GM18868 (cell line): ENCODE results near the gene PPAN.
A peak's percentile ranks its signal among the peaks of the same experiment; 100 is the strongest.

Source experiments
- ATAC-seq: cut with Tn5 transposase; IDR thresholded peaks from one replicate; pipeline ENCODE4 v1.9.1; 2021; ENCODE audit warnings: mild to moderate bottlenecking, moderate library complexity; ENCODE audit not compliant: unreplicated experiment

Gene PPAN, protein sequence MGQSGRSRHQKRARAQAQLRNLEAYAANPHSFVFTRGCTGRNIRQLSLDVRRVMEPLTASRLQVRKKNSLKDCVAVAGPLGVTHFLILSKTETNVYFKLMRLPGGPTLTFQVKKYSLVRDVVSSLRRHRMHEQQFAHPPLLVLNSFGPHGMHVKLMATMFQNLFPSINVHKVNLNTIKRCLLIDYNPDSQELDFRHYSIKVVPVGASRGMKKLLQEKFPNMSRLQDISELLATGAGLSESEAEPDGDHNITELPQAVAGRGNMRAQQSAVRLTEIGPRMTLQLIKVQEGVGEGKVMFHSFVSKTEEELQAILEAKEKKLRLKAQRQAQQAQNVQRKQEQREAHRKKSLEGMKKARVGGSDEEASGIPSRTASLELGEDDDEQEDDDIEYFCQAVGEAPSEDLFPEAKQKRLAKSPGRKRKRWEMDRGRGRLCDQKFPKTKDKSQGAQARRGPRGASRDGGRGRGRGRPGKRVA

DNA sequence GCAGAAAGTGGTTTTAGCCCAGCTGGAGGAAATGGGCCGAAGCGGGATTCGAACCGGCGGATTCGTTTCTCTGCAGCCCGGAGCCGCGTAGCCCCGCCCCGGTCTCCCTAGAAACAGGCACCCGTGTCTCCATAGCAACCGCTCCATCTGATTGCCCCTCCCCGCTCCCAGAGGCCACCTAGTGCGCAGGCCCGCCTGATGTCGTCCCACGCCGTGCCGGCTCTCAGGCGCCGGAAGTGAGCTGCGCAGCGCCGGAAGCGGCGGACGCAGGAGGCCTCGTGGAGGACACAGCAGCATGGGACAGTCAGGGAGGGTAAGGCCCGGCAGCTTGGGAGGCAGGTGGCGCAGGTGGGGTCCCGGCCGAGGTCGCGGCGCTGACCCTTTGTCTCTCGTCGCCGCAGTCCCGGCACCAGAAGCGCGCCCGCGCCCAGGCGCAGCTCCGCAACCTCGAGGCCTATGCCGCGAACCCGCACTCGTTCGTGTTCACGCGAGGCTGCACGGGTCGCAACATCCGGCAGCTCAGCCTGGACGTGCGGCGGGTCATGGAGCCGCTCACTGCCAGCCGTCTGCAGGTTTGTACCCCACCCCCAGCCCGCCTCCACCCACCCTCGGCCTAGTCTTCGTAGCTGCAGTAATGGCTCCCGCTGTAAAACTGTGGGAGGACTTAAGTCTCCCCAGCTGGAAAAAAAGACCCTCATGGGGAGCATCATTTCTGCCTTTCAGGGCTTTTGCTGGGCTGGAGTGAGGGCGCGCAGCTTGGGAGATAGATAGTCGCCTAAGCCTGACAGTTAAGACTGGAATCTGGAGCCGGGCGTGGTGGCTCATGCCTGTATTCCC lies at the start of gene PPAN:
Gene PPAN, plus strand, starts transcription at position 263 of the 837 bp plus-strand sequence. Its CDS starts 33 bp downstream, at position 296.
- peak; percentile 54 for ATAC-seq

DNA sequence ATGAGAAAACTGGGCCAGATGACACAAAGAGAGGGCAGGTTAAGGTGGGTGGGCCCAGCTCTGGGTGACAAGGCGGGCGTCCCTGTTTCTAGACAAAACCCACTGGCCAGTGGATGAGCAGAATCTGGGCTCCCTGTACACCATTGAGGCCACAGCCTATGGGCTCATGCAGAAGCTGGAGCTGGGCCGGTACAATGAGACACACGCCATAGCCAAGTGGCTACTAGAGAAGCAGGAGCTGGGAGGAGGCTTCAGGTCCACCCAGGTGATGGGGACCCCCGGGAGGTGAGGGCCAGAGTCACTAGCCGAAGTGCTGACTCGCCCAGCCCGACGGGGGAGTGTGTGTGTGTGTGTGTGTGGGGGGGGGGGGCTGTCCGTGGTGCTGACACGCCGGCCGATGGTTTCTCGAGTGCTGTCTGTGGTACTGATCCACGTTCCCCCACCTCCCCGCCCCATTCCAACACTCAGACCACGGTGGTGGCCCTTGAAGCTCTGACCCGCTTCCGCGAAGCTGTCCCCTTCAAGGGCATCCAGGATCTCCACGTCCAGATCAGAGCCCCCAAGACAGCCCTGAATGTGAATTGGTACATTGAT lies 44.3 kb upstream of the PPAN start:
- ATAC-seq, result no peak

DNA sequence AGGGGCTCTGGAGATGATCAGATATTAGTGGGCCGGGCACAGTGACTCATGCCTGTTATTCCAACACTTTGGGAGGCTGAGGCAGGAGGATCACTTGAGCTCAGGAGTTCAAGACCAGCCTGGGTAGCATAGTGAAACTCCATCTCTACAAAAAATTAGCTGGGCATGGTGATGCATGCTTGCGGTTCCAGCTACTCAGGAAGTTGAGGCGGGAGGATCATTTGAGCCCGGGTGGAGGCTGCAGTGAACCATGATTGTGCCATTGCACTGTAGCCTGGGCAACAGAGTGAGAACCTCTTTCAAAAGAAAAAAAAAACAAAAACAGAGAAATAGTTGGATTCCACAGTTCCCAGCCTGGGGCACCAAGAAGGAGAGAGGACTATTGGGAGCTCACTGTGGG lies 38.0 kb upstream of the PPAN start:
- ATAC-seq, result no peak

DNA sequence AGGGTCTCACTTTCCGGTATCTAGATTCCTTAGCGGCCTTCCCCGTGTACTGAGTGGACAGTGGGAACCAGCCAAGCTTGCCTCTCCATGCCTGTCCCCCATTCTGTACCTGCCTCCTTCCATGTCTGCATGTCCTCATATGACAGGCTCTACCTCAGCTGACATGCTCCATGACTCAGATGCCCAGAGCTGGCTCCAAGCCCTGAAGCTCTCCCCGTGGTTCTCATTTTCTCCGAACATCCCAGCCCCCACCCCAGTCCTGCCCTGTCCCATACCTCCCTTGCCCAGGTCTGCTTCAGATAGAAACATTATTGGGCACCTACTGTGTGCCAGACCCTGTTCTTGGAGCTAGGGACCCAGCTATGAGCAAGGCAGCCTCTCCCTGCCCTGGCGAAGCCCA lies 37.1 kb upstream of the PPAN start:
- ATAC-seq, result no peak

DNA sequence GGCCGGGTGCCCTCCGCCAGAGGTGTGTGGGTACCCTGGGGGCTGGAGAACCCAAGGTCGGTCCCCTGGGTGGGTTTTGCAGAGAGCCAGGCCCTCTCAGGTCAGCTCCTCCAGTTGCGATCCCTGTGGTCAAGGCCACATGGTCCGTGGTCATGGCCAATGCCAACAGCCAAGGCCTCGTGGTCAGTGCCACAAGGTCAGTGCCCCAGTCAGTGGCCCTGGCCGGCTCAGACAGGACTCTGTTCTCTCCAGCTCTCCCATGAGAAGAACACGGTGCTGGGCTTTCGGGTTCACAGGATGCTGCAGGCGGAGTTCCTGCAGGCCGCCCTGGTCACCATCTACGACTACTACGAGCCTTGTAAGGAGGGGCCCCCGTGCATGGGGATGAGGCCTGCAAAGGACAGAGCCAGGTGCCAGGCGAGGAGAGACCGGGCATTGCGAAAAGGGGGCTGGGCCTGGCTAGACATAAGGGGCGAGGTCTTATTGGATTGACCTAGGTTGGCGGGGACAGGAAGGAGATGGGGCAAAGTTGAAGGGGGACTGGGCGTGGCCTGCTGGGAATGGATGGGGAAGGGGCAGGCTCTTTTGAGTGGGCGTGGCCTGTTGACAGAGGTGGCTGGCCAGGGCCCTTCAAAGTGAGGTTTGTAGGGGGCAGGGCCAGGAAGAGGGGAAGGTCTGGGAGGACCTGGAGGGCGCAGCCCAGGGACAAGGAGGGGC lies 35.3 kb upstream of the PPAN start:
- no peak for ATAC-seq

DNA sequence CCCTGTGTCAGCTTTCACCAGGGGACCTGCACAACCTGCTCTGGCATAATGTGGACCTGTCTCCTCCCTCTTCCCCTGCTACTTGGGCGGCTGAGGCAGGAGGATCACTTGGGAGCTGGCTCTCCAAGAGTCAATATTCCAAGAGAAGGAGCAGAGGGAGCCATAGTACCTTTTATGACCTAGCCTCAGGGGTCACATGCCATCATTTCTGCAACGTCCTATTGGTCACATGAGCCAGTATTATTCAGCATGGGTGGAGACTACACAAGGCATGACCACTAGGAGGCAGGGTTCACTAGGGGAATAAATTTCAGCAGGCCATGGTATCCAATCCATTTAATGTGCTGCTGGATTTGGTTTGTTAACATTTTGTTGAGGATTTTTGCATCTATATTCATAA lies 32.0 kb upstream of the PPAN start:
- ATAC-seq, result no peak

DNA sequence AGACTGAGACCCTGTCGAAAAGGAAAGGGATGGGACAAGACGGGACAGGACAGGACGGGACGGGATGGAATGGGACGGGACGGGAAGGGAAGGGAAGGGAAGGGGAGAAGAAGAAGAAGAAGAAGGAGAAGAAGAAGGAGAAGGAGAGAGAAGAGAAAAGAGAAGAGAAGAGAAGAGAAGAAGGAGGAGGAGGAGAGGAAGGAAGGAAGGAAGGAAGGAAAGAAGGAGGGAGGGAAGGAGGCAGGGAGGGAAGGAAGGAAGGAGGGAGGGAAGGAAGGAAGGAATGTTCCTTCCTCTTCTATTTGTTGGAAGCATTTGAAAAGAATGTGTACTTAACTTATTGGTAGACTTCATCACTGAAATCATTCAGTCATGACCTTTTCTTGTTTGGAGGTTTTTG lies 29.6 kb upstream of the PPAN start:
- no peak for ATAC-seq

DNA sequence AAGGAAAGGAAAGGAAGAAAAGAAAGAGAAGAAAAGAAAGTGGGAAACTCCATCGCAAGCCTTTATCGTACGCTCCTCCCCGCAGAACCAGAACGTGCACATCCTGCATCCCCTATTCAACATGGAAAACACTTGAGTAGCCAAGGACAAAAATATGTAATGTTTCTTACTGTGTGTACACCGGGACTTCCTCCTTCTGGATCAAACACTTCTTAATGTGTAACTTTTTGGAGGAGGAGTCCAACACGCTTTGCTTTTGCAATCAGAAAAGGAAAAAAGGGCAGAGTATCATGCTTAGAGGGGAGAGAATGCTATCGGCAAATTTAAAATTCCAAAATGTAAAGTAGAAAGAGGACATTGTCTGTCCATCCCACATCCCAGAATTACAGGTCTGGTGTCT lies 27.8 kb upstream of the PPAN start:
- no peak for ATAC-seq

DNA sequence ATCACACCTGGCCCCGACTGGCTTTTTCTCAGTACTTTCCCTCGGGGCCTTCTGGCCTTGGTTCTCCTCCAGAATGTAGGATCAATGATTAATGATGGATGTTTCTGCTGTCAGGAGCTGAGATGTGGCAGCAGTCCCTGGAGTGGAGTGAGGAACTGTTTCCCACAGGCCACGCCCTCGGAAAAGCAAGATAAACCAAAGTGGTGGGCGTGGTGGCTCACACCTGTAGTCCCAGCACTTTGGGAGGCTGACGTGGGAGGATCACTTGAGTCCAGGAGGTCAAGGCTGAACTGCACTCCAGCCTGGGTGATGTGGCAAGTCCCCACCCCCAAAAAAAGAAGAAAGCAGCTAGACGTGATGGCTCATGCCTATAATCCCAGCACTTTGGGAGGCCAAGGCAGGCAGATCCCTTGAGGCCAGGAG lies 27.1 kb upstream of the PPAN start:
- ATAC-seq, result no peak

DNA sequence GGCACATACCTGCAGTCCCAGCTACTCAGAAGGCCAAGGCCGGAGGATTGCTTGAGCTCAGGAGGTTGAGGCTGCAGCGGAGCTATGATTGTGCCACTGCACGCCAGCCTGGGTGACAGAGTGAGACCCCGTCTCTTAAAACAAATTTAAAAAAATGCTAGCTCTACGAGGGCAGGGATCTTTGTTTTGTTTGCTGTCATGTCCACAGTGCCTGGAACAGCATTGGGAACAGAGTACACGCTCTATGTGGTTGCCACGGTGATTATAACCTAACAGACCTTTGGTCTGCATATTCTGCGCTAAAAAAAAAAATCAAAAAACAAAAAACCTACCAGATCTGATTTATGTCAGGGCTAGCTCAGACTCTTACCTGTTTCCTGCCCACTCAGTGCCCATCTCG lies 22.3 kb upstream of the PPAN start:
- no peak for ATAC-seq

DNA sequence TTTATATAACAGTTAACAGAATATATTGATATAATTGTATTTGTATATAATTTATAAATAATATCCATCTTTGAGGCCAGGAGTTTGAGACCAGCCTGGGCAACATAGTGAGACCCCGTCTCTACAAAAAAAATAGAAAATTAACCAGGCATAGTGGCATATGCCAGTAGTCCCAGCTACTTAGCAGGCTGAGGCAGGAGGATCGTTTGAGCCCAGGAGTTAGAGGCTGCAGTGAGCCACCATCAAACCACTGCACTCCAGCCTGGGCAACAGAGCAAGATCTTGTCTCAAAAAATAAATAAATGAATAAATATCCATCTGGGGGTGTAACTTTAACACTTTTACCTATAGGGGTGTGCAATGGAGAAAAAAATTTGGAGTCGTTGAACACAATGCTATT lies 21.4 kb upstream of the PPAN start:
- ATAC-seq, result no peak

DNA sequence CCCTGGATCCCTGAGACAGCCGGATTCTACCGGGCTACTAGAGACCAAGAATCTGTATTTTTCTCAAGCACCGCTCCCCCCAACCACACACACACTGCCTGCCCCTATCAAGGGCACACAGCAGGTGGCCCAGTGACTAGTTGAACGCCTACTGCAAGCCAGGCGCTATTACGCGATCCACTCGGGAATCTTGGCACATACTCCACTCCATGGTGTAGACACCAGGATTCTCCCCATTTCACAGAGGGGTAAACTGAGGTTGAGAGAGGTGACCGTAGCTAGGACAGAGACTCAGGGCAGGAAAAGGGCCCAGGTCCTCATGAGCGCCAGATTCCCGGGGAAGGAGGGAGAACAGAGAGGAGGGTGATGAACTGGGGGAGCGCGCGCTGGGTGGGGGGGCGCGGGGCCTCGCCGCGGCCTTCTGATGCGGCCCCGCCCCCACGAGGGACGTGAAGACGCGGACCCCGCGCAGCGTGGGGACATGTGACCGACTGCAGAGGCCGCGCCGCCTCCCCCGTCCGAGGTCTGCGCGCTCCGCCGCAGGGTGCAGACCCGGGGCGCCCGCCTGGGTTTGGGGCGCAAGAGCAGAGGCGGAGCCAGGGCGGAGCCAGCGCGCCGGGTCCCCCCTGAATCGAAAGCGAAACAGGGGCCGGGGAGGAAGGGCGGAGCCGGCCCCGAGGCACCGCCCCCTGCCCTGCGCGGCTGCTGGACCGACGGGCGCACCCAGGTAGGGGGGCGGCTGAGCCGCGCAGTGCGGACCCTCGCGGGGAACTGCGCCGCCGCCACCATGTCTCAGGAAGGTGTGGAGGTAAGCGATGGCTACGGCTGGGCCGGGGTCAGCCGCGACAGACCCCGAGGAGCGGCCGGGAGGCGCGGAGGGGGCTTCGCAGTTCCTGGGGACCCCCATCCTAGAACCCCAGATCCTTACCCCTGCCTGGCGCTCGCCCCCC lies 20.2 kb upstream of the PPAN start, which contains the start of gene SHFL:
Gene SHFL, plus strand, starts transcription at position 677 of the 950 bp plus-strand sequence. Its CDS starts 111 bp downstream, at position 788.
- ATAC-seq, result peak; percentile 87

DNA sequence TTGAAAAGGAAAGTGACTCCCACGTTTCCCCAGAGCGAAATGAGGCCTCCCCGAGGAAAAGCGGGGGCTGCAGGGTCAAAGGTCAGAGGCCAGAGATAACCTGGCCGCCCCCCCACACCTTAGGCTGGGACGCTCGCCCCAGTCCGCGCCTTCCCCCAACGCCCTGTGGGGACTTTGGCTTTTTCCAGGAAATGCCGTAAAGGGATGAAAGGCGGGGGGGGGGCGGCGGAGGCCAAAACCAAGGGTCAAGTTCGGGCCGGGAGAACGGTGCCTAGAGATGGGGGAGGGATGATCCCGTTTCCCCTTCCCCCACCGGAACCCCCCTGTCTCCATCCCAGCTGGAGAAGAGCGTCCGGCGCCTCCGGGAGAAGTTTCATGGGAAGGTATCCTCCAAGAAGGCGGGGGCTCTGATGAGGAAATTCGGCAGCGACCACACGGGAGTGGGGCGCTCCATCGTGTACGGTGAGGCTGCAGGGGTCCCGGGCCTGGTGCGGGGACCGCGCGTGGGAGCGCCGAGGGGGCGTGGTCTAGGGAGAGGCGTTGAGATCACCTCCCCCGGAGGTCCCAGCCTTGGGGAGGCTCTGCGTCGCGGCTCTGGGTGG lies 19.5 kb upstream of the PPAN start:
- ATAC-seq, result no peak

DNA sequence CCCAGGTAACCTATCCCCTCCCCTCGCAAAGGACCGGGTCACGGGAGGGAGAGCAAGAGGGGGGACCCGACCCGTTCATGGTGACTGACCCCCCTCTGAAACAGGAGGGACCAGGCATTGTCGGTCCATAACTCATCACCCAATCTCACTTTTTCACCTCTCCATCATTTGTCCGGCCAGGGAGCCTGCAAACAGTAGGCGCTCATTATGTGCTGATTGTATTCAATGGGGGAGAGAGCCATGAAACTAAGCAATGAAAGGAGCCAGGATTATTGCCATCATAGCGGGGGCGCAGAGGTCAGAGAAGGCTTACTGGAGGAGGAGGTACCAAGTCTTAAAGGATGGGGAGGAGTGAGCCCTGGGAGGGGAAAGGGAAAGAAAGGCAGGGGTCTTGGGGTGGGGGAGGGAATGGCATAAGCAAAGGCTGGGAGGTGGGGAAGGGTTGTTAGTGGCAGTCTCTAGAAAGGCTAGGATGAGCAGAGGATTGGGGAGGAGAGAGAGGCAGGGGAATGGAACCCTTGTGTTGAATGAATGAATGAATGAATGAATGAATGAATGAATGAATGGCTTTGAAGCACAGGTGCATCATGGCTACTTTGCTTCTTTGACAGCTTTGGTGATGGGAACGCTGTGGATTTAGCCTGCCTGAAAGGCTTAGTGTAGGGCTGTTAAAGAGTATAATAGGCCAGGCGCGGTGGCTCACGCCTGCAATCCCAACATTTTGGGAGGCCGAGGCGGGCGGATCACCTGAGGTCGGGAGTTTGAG lies 18.7 kb upstream of the PPAN start:
- ATAC-seq, result no peak

DNA sequence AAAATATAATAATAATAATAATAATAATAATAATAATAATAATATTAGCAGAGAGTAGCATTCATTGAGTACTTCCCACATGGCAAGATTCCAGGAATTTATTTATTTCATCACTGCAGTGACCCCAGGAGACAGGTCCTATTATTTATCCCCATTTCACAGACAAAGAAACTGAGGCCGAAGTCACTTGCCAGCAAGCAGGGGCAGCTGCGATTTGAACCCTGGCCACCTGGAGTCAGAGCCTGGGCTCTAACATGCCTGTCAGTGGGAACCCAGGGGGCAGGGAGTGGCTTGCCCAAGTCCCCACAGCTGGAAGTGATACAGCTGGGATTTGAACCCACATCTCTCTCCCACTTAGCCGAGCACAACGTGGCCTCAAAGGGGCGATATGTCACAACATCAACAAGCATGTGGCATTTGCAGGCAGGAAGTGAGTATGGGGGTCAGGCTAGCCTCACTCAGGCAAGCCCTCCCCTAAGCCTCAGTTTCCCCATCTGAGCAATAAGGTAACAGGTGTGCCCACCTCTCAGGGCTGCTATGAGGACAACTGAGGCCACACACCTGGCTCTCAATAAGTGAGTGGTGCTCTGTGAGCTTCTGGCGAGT lies 17.1 kb upstream of the PPAN start:
- ATAC-seq, result no peak

DNA sequence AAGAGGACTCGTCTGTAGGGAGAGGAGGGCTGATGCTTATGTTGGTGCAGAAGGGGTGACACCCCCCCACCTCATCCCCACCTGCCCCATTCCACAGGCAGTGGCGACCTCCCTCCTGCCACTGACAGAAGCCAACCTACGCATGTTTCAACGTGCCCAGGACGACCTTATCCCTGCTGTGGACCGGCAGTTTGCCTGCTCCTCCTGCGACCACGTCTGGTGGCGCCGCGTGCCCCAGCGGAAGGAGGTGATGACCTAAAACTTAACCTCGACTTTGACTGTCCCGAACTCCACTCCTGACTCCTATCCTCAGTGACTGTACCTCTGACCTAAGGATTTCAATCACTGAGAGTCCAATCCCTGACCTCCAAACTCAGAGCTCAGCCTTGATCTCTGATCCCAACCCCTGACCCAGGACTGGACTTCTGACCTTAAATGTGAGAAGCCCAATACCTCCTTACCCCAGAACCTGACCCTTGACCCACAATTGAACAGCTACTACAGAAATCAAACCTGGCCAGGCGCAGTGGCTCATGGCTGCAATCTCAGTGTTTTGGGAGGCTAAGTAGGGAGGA lies 16.3 kb upstream of the PPAN start:
- ATAC-seq, result no peak

DNA sequence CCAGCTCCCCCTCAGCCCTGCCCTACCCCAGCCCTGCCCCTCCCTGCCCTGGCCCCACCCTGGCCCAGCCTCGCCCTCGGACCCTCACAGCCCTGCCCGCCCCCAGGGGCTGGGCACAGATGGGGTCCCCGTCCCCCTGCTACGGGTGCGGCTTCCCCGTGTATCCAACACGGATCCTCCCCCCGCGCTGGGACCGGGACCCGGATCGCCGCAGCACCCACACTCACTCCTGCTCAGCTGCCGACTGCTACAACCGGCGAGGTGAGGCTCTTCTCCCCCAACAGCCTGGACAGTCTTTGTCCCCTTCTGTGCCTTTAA lies 14.8 kb upstream of the PPAN start:
- no peak for ATAC-seq
